ENCODE data around the gene SKIC3.

DNA sequence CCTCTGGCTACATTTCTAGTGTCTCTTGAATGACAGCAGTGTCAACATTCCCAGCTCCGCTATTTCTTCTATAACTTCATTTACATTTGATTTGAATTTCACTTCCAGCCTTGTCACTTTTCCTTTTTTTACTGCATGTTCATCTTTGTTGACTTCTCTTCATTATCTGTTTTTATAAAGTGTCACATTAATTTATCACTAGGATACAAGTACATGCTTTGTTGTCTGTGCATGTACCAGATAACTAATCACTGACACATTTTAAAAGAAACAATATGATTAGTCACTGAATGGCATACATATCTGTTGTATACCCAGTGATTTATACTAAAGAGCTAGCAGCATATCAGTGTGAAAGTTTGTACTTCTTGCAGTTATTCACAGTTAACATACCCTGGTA is 29.2 kb upstream of the SKIC3 start:
- TF ChIP-seq, protein P1, sequence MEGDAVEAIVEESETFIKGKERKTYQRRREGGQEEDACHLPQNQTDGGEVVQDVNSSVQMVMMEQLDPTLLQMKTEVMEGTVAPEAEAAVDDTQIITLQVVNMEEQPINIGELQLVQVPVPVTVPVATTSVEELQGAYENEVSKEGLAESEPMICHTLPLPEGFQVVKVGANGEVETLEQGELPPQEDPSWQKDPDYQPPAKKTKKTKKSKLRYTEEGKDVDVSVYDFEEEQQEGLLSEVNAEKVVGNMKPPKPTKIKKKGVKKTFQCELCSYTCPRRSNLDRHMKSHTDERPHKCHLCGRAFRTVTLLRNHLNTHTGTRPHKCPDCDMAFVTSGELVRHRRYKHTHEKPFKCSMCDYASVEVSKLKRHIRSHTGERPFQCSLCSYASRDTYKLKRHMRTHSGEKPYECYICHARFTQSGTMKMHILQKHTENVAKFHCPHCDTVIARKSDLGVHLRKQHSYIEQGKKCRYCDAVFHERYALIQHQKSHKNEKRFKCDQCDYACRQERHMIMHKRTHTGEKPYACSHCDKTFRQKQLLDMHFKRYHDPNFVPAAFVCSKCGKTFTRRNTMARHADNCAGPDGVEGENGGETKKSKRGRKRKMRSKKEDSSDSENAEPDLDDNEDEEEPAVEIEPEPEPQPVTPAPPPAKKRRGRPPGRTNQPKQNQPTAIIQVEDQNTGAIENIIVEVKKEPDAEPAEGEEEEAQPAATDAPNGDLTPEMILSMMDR (IDR thresholded peaks at IDR 0.05), result no peak
- TF ChIP-seq POLR2A (IDR thresholded peaks at IDR 0.05), result no peak
